ENCODE data around the gene MACROH2A1.
A peak's percentile ranks its signal among the peaks of the same experiment; 100 is the strongest.

The MACROH2A1 gene

GRCh38 chr5:135446615-135447014 is 47.6 kb upstream of the MACROH2A1 start:
- TF ChIP-seq EZH2 (IDR thresholded peaks at IDR 0.05; ENCODE audit: borderline replicate concordance, low read depth, low read length, severe bottlenecking) (no peak), CTCF (IDR thresholded peaks at IDR 0.05; ENCODE audit: borderline replicate concordance, extremely low read depth, low read length, poor library complexity, severe bottlenecking) (no peak)
- no peaks in the 10 kb centered on the region for H3K36me3 ChIP-seq (ENCODE audit: insufficient read depth, low read length)
- no peak overlapping the region for H2AFZ ChIP-seq (ENCODE audit: low read depth, low read length)
- no peaks in the 10 kb centered on the region for H4K20me1 ChIP-seq (ENCODE audit: insufficient read depth, low read length)
- H3K4me3 ChIP-seq (ENCODE audit: low read depth in 1 of 2, low read length in 2 of 2), result no peak overlapping the region
- H3K4me1 ChIP-seq (ENCODE audit: insufficient read depth, low read length), result no peaks in the 10 kb centered on the region
- no peak for ATAC-seq (ENCODE audit: insufficient read depth, low read depth)
- DNase-seq, result no peak
- no peaks in the 10 kb centered on the region for H3K79me2 ChIP-seq (ENCODE audit: insufficient read depth, low read length)
- H3K9ac ChIP-seq (ENCODE audit: low read depth, low read length), result no peak overlapping the region
- no peak overlapping the region for H3K4me2 ChIP-seq (ENCODE audit: insufficient read depth, low read length)
- H3K27me3 ChIP-seq (ENCODE audit: insufficient read depth, low read length, poor library complexity), result peaks cover 18% of the 10 kb centered on the region
- no peaks in the 10 kb centered on the region for H3K9me3 ChIP-seq (ENCODE audit: insufficient read depth, low read length, severe bottlenecking)
- H3K27ac ChIP-seq (ENCODE audit: low read length), result no peak overlapping the region

GRCh38 chr5:135446206-135446605 is 47.2 kb upstream of the MACROH2A1 start:
- Histone ChIP-seq H3K27me3 (ENCODE audit: insufficient read depth, low read length, poor library complexity) (peaks cover 18% of the 10 kb centered on the region), H3K36me3 (ENCODE audit: insufficient read depth, low read length) (no peaks in the 10 kb centered on the region), H3K27ac (ENCODE audit: low read length) (no peak overlapping the region), H3K4me2 (ENCODE audit: insufficient read depth, low read length) (no peak overlapping the region), H3K4me1 (ENCODE audit: insufficient read depth, low read length) (no peaks in the 10 kb centered on the region), H2AFZ (ENCODE audit: low read depth, low read length) (no peak overlapping the region), H4K20me1 (ENCODE audit: insufficient read depth, low read length) (no peaks in the 10 kb centered on the region), H3K9me3 (ENCODE audit: insufficient read depth, low read length, severe bottlenecking) (no peaks in the 10 kb centered on the region), H3K4me3 (ENCODE audit: low read depth in 1 of 2, low read length in 2 of 2) (no peak overlapping the region), H3K9ac (ENCODE audit: low read depth, low read length) (no peak overlapping the region), H3K79me2 (ENCODE audit: insufficient read depth, low read length) (no peaks in the 10 kb centered on the region)
- TF ChIP-seq CTCF (IDR thresholded peaks at IDR 0.05; ENCODE audit: borderline replicate concordance, extremely low read depth, low read length, poor library complexity, severe bottlenecking) (no peak), EZH2 (IDR thresholded peaks at IDR 0.05; ENCODE audit: borderline replicate concordance, low read depth, low read length, severe bottlenecking) (no peak)
- ATAC-seq (ENCODE audit: insufficient read depth, low read depth) (no peak), DNase-seq (no peak)

- Histone ChIP-seq H3K4me2 (ENCODE audit: insufficient read depth, low read length) (no peak overlapping the region), H3K27me3 (ENCODE audit: insufficient read depth, low read length, poor library complexity) (peaks cover 18% of the 10 kb centered on the region), H3K4me3 (ENCODE audit: low read depth in 1 of 2, low read length in 2 of 2) (no peak overlapping the region), H3K9me3 (ENCODE audit: insufficient read depth, low read length, severe bottlenecking) (no peaks in the 10 kb centered on the region), H3K9ac (ENCODE audit: low read depth, low read length) (no peak overlapping the region), H3K79me2 (ENCODE audit: insufficient read depth, low read length) (no peaks in the 10 kb centered on the region), H3K27ac (ENCODE audit: low read length) (no peak overlapping the region), H4K20me1 (ENCODE audit: insufficient read depth, low read length) (no peaks in the 10 kb centered on the region), H2AFZ (ENCODE audit: low read depth, low read length) (no peak overlapping the region), H3K36me3 (ENCODE audit: insufficient read depth, low read length) (no peaks in the 10 kb centered on the region), H3K4me1 (ENCODE audit: insufficient read depth, low read length) (no peaks in the 10 kb centered on the region)
- DNase-seq (no peak), ATAC-seq (ENCODE audit: insufficient read depth, low read depth) (peak; percentile 27; the same call in 1 of the 3 replicates)
- TF ChIP-seq CTCF (IDR thresholded peaks at IDR 0.05; ENCODE audit: borderline replicate concordance, extremely low read depth, low read length, poor library complexity, severe bottlenecking) (no peak), EZH2 (IDR thresholded peaks at IDR 0.05; ENCODE audit: borderline replicate concordance, low read depth, low read length, severe bottlenecking) (no peak)
These were observed 46.4 kb upstream of the MACROH2A1 start for GRCh38 chr5:135445306-135445985.

Data from DND-41 (cell line).